IPS DF 4.7 (cell line): ENCODE results near the gene ZNF684.
"Not testable (repeated sequence)": the region's sequence is repeated elsewhere in the genome, so short reads cannot be mapped to it uniquely, and the experiment has no call there.

Source experiments
- DNase-seq: peaks from one replicate; pipeline ENCODE4 v3.0.0-alpha.2; 2013; ENCODE audit warnings: low spot score; ENCODE audit errors: extremely low read depth

Gene ZNF684

GRCh38 chr1:40531381-40532061 lies at the start of gene ZNF684:
Gene ZNF684 (plus strand): TSS chr1:40531637. CDS start chr1:40533167, 1,530 bp downstream.
- no peak for DNase-seq

- DNase-seq = no peak
Measured at GRCh38 chr1:40495315-40495903, 36.0 kb upstream of the ZNF684 start.

- not testable (repeated sequence) for DNase-seq
Measured at GRCh38 chr1:40502651-40503050, 28.8 kb upstream of the ZNF684 start.

GRCh38 chr1:40507973-40508372 lies 23.5 kb upstream of the ZNF684 start:
- DNase-seq = no peak

- DNase-seq = no peak
Measured at GRCh38 chr1:40508375-40509341, 22.8 kb upstream of the ZNF684 start, which contains the start of gene EXO5. Gene EXO5 (plus strand): TSS chr1:40508767. CDS start chr1:40514545, 5,778 bp downstream.

GRCh38 chr1:40519517-40519916 lies 11.9 kb upstream of the ZNF684 start:
- DNase-seq = no peak

- no peak for DNase-seq
Measured at GRCh38 chr1:40530735-40531380, 579 bp upstream of the ZNF684 start.

- DNase-seq = no peak
Measured at GRCh38 chr1:40532062-40532389, 589 bp downstream of the ZNF684 start.

GRCh38 chr1:40532844-40533424 lies 1.5 kb downstream of the ZNF684 start:
- no peak for DNase-seq

GRCh38 chr1:40534589-40534988 lies 3.2 kb downstream of the ZNF684 start:
- no peak for DNase-seq

- no peak for DNase-seq
Measured at GRCh38 chr1:40535732-40536131, 4.3 kb downstream of the ZNF684 start.

GRCh38 chr1:40539338-40539737 lies 7.9 kb downstream of the ZNF684 start:
- DNase-seq = no peak

GRCh38 chr1:40546957-40547356 lies 15.5 kb downstream of the ZNF684 start:
- no peak for DNase-seq

GRCh38 chr1:40553017-40553416 lies 21.6 kb downstream of the ZNF684 start:
- DNase-seq = no peak

GRCh38 chr1:40554807-40555206 lies 23.4 kb downstream of the ZNF684 start:
- DNase-seq = not testable (repeated sequence)

GRCh38 chr1:40556121-40556520 lies 24.7 kb downstream of the ZNF684 start:
- no peak for DNase-seq

GRCh38 chr1:40558241-40558640 lies 26.8 kb downstream of the ZNF684 start:
- DNase-seq = not testable (repeated sequence)

GRCh38 chr1:40562185-40562584 lies 30.7 kb downstream of the ZNF684 start:
- DNase-seq = no peak

- no peak for DNase-seq
Measured at GRCh38 chr1:40563266-40563665, 31.8 kb downstream of the ZNF684 start.

- no peak for DNase-seq
Measured at GRCh38 chr1:40564506-40564905, 33.1 kb downstream of the ZNF684 start.

GRCh38 chr1:40564913-40565312 lies 33.5 kb downstream of the ZNF684 start:
- no peak for DNase-seq
